HCT116 (cell line): Measurements from ENCODE around the gene CEACAM3. TPM values are rescaled to one million over a fixed set of nuclear protein-coding genes. Genes with fewer than 3 reads are reported as not detected.
A peak's percentile ranks its signal among the peaks of the same experiment; 100 is the strongest.

Source experiments
- ATAC-seq: fragments of 200-7000 bp; cut with Tn5 transposase; 2 replicates; pipeline ENCODE4 v1.9.1; 2020; ENCODE audit warnings: mild to moderate bottlenecking, moderate library complexity
- BruUV-seq: library from RNA; stranded (reverse); fragments of 400-500 nt; replicated peaks from 2 replicates; lab custom pipeline; 2021; lab: Mats Ljungman, UMichigan
- CTCF ChIA-PET: fragments of 300-600 bp; sonication (Branson Sonifier 250); formaldehyde crosslinking; loops from one replicate; lab custom pipeline; 2021; ENCODE audit warnings: antibody characterized with exemption; lab: Charles Lee
- POLR2A ChIA-PET: fragments of 300-600, 350-600 bp; sonication (Branson Sonifier 250); formaldehyde crosslinking; loops from one replicate; lab custom pipeline; 2021; ENCODE audit warnings: antibody characterized with exemption; lab: Charles Lee
- RAD21 ChIA-PET, 2 experiments: fragments of 300-600 bp; sonication (Branson Sonifier 250); formaldehyde crosslinking; loops; one replicate each; lab custom pipeline; 2023; ENCODE audit warnings: low total read pairs in 2 of 2; ENCODE audit not compliant: uncharacterized antibody in 2 of 2, unreplicated experiment in 2 of 2, low non-redundant PET in 1 of 2; lab: Charles Lee
- DNase-seq: peaks from one replicate; pipeline ENCODE4 v3.0.0-alpha.2; 2010; ENCODE audit warnings: low read depth, low spot score
- H2AFZ ChIP-seq: fragments of 200-600 bp; shearing (Covaris generic), sonication (generic); 2 replicates; pipeline ENCODE4 v1.6.1; 2017; ENCODE audit warnings: low read depth, mixed run types, mixed read lengths, antibody characterized with exemption, low read length; ENCODE audit not compliant: poor library complexity, severe bottlenecking
- H3K27ac ChIP-seq: 2 replicates; pipeline ENCODE4 v1.5.1; 2012; ENCODE audit warnings: low read depth, low read length
- H3K27me3 ChIP-seq: fragments of 200-600 bp; sonication (generic); 2 replicates; pipeline ENCODE4 v1.6.1; 2016; ENCODE audit warnings: mixed run types, low read length, mixed read lengths; ENCODE audit not compliant: insufficient read depth
- H3K36me3 ChIP-seq, 2 experiments: fragments of 200-500 bp in 1 of 2; fragments of 200-600 bp in 1 of 2; sonication (Bioruptor generic) in 1 of 2; sonication (generic) in 1 of 2; 2 replicates each; pipeline versions ENCODE4 v1.5.1 to v1.6.1; 2014 to 2016; ENCODE audit warnings: low read length in 2 of 2, inconsistent platforms in 1 of 2, mixed read lengths in 1 of 2, mixed run types in 1 of 2; ENCODE audit not compliant: insufficient read depth in 2 of 2, control insufficient read depth in 1 of 2
- H3K4me1 ChIP-seq, 2 experiments: fragments of 200-600 bp in 1 of 2; sonication (generic) in 1 of 2; 2 replicates each; pipeline versions ENCODE4 v1.5.1 to v1.6.1; 2012 to 2017; ENCODE audit warnings: low read length in 2 of 2, inconsistent platforms in 1 of 2, mild to moderate bottlenecking in 1 of 2, mixed read lengths in 1 of 2, mixed run types in 1 of 2, moderate library complexity in 1 of 2; ENCODE audit not compliant: insufficient read depth in 2 of 2, control insufficient read depth in 1 of 2
- H3K4me2 ChIP-seq: fragments of 200-600 bp; sonication (generic); 2 replicates; pipeline ENCODE4 v1.6.1; 2017; ENCODE audit warnings: mixed run types, low read length, mixed read lengths
- H3K4me3 ChIP-seq, 2 experiments: fragments of 200-600 bp in 1 of 2; sonication (generic) in 1 of 2; replicated peaks in 1 of 2; 2 replicates each; pipeline ENCODE4 v1.5.1; 2011 to 2016; ENCODE audit warnings: low read length in 2 of 2, control low read depth in 1 of 2, low read depth in 1 of 2, mild to moderate bottlenecking in 1 of 2, mixed read lengths in 1 of 2, mixed run types in 1 of 2
- H3K79me2 ChIP-seq: fragments of 200-600 bp; sonication (generic); 2 replicates; pipeline ENCODE4 v1.6.1; 2017; ENCODE audit warnings: mild to moderate bottlenecking, mixed run types, low read length, moderate library complexity, mixed read lengths; ENCODE audit not compliant: insufficient read depth
- H3K9ac ChIP-seq: fragments of 200-600 bp; sonication (generic); 2 replicates; pipeline ENCODE4 v1.6.1; 2016; ENCODE audit warnings: low read length, mixed read lengths
- H3K9me2 ChIP-seq: fragments of 200-600 bp; sonication (generic), shearing (Covaris generic); 2 replicates; pipeline ENCODE4 v1.6.1; 2017; ENCODE audit warnings: mixed run types, mild to moderate bottlenecking, moderate library complexity; ENCODE audit not compliant: insufficient read depth
- H3K9me3 ChIP-seq, 2 experiments: fragments of 200-500 bp in 1 of 2; fragments of 200-600 bp in 1 of 2; sonication (Bioruptor generic) in 1 of 2; sonication (generic) in 1 of 2; 2 replicates each; pipeline ENCODE4 v1.6.1; 2014 to 2017; ENCODE audit warnings: low read length in 2 of 2, mixed read lengths in 2 of 2, inconsistent platforms in 1 of 2, low read depth in 1 of 2, mild to moderate bottlenecking in 1 of 2, mixed run types in 1 of 2, moderate library complexity in 1 of 2; ENCODE audit not compliant: control insufficient read depth in 1 of 2, insufficient read depth in 1 of 2
- H4K20me1 ChIP-seq: fragments of 200-600 bp; sonication (generic), shearing (Covaris generic); 2 replicates; pipeline ENCODE4 v1.6.1; 2017; ENCODE audit warnings: mixed run types, mild to moderate bottlenecking, moderate library complexity; ENCODE audit not compliant: insufficient read depth
- CBX3 ChIP-seq: IDR thresholded peaks from 2 replicates; pipeline ENCODE4 v1.6.1; 2012; ENCODE audit warnings: low read depth
- JUND ChIP-seq: IDR thresholded peaks from 2 replicates; pipeline ENCODE4 v1.6.1; 2012
- POLR2A ChIP-seq: IDR thresholded peaks from 2 replicates; pipeline ENCODE4 v1.7.0; 2011; ENCODE audit warnings: borderline replicate concordance; ENCODE audit not compliant: insufficient read depth, insufficient read length; ENCODE audit errors: extremely low read depth
- RAD21 ChIP-seq: IDR thresholded peaks from 2 replicates; pipeline ENCODE4 v1.6.1; 2012; ENCODE audit warnings: low read depth, mild to moderate bottlenecking
- SIN3A ChIP-seq: IDR thresholded peaks from 2 replicates; pipeline ENCODE4 v1.6.1; 2012; ENCODE audit warnings: low read depth
- SP1 ChIP-seq: IDR thresholded peaks from 2 replicates; pipeline ENCODE4 v1.6.1; 2012; ENCODE audit warnings: low read depth
- SRF ChIP-seq: IDR thresholded peaks from 2 replicates; pipeline ENCODE4 v1.6.1; 2012; ENCODE audit warnings: low read depth
- TCF7L2 ChIP-seq: IDR thresholded peaks from 2 replicates; pipeline ENCODE4 v1.7.0; 2011; ENCODE audit warnings: borderline replicate concordance, inconsistent platforms; ENCODE audit not compliant: insufficient read depth, insufficient read length; ENCODE audit errors: extremely low read depth
- ZFX ChIP-seq: fragments of 450-650 bp; IDR thresholded peaks from 2 replicates; pipeline ENCODE4 v1.6.1; 2017
- ZNF274 ChIP-seq: fragments of 200-500 bp; sonication (Bioruptor generic); IDR thresholded peaks from 2 replicates; pipeline ENCODE4 v1.6.1; 2014; ENCODE audit warnings: mild to moderate bottlenecking, low read depth, low read length, inconsistent platforms
- intact Hi-C: fragments of 100-400 bp; cut with micrococcal nuclease; formaldehyde crosslinking; loops from 2 replicates; pipeline ENCODE4 v1.10.0; 2022
- total RNA-seq: library from RNA; stranded (reverse); gene quantifications from one replicate; pipeline ENCODE4 v1.2.1, GENCODE V29; 2021; ENCODE audit not compliant: unreplicated experiment
- TF ChIP-seq, protein P1 (sequence below), 3 experiments: fragments of 200-600 bp in 1 of 3; sonication (generic) in 1 of 3; IDR thresholded peaks in 2 of 3; conservative IDR thresholded peaks in 1 of 3; 2 replicates each; pipeline ENCODE4 v1.5.1; 2012 to 2017; ENCODE audit warnings: low read depth in 2 of 3, low read length in 2 of 3, antibody characterized with exemption in 1 of 3, borderline replicate concordance in 1 of 3, control low read depth in 1 of 3, mild to moderate bottlenecking in 1 of 3, mixed read lengths in 1 of 3, mixed run types in 1 of 3, moderate library complexity in 1 of 3; ENCODE audit not compliant: insufficient read depth in 1 of 3
- TF ChIP-seq, protein P2 (sequence below): IDR thresholded peaks from 2 replicates; pipeline ENCODE4 v1.6.1; 2012
- TF ChIP-seq, protein P3 (sequence below): IDR thresholded peaks from 2 replicates; pipeline ENCODE4 v1.6.1; 2012

CEACAM3 gene
- total RNA-seq, 1 experiment from 2014 or later = not detected

- no peaks in the 10 kb centered on the region; a peak in 1 of 4 replicates for H3K4me1 ChIP-seq
- TF ChIP-seq ZFX (no peak), TCF7L2 (no peak), SP1 (no peak), ZNF274 (no peak), SRF (no peak), RAD21 (peak; percentile 60), JUND (no peak), POLR2A (no peak), CBX3 (no peak), SIN3A (no peak)
- TF ChIP-seq, protein P1, sequence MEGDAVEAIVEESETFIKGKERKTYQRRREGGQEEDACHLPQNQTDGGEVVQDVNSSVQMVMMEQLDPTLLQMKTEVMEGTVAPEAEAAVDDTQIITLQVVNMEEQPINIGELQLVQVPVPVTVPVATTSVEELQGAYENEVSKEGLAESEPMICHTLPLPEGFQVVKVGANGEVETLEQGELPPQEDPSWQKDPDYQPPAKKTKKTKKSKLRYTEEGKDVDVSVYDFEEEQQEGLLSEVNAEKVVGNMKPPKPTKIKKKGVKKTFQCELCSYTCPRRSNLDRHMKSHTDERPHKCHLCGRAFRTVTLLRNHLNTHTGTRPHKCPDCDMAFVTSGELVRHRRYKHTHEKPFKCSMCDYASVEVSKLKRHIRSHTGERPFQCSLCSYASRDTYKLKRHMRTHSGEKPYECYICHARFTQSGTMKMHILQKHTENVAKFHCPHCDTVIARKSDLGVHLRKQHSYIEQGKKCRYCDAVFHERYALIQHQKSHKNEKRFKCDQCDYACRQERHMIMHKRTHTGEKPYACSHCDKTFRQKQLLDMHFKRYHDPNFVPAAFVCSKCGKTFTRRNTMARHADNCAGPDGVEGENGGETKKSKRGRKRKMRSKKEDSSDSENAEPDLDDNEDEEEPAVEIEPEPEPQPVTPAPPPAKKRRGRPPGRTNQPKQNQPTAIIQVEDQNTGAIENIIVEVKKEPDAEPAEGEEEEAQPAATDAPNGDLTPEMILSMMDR (IDR thresholded peaks at IDR 0.05 in 2 of 3, conservative IDR thresholded peaks at IDR 0.05 in 1 of 3; ENCODE audit: borderline replicate concordance in 1 of 3, insufficient read depth in 1 of 3, low read depth in 2 of 3, low read length in 2 of 3) = peak; percentile 85 to 89 (median 85)
- TF ChIP-seq, protein P2, sequence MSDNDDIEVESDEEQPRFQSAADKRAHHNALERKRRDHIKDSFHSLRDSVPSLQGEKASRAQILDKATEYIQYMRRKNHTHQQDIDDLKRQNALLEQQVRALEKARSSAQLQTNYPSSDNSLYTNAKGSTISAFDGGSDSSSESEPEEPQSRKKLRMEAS = peak; percentile 38; the same call in 1 of the 2 replicates
- TF ChIP-seq, protein P3, sequence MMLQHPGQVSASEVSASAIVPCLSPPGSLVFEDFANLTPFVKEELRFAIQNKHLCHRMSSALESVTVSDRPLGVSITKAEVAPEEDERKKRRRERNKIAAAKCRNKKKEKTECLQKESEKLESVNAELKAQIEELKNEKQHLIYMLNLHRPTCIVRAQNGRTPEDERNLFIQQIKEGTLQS = no peak
- no peak overlapping the region for H3K4me3 ChIP-seq
- DNase-seq (peak; percentile 58), ATAC-seq (peak; percentile 82)
- intact Hi-C loops = loop anchor here (1.0 to 5.0 kb wide), 3 partner anchors 29 to 165 kb away; partner anchors contain the start of gene RABAC1
- no peak overlapping the region for H3K9ac ChIP-seq
- CTCF ChIA-PET = interaction anchor here (0.8 to 5.1 kb wide), 23 partner anchors 8 to 855 kb away, joined by 3 to 80 read pairs (median 5); partner anchors contain the start of gene CEACAM6
- H3K4me2 ChIP-seq = peak overlapping the region; percentile 2; the same call in 1 of the 2 replicates
- H2AFZ ChIP-seq = peak overlapping the region; percentile 80
- POLR2A ChIA-PET = interaction anchor here (0.9 kb wide), 1 partner anchor 15 kb away, joined by 3 read pairs; no protein-coding TSS in a partner anchor
- RAD21 ChIA-PET = interaction anchor here (1.0 kb wide), 2 partner anchors 28 to 29 kb away, joined by 3 read pairs; no protein-coding TSS in a partner anchor
- H3K9me3 ChIP-seq = no peaks in the 10 kb centered on the region
- no peak overlapping the region for H3K27ac ChIP-seq
- peaks cover 26% of the 10 kb centered on the region; the same call in 1 of the 2 replicates for H3K27me3 ChIP-seq
- no peaks in the 10 kb centered on the region for H4K20me1 ChIP-seq
- no peaks in the 10 kb centered on the region for H3K36me3 ChIP-seq
- no peaks in the 10 kb centered on the region for H3K79me2 ChIP-seq
- no peaks in the 10 kb centered on the region for H3K9me2 ChIP-seq
- no TSS peak for BruUV-seq
Measured at GRCh38 chr19:41792513-41793413, 3.6 kb upstream of the CEACAM3 start.
